Measurements from ENCODE around the gene UBTF.

Gene UBTF

GRCh38 chr17:44190481-44190880 is 29.0 kb downstream of the UBTF start:
- no peak for DNase-seq (ENCODE audit: extremely low read depth, low read depth)
- H3K4me3 ChIP-seq (replicated peaks; ENCODE audit: low read depth, low read length): no peak overlapping the region
- TF ChIP-seq CTCF (IDR thresholded peaks at IDR 0.05; ENCODE audit: low read depth, low read length, missing control alignments): no peak

- H3K4me3 ChIP-seq (replicated peaks; ENCODE audit: low read depth, low read length): no peak overlapping the region
- no peak for TF ChIP-seq CTCF (IDR thresholded peaks at IDR 0.05; ENCODE audit: low read depth, low read length, missing control alignments)
- DNase-seq (ENCODE audit: extremely low read depth, low read depth): no peak
Measured at GRCh38 chr17:44188576-44189403, 30.7 kb downstream of the UBTF start.

- H3K4me3 ChIP-seq (replicated peaks; ENCODE audit: low read depth, low read length): peak overlapping the region; percentile 99
- no peak for DNase-seq (ENCODE audit: extremely low read depth, low read depth)
- TF ChIP-seq CTCF (IDR thresholded peaks at IDR 0.05; ENCODE audit: low read depth, low read length, missing control alignments): no peak
Measured at GRCh38 chr17:44187131-44187899, 32.2 kb downstream of the UBTF start.

- peak within 1 kb of the TSS; percentile 99 for H3K4me3 ChIP-seq (replicated peaks; ENCODE audit: low read depth, low read length)
- peak; percentile 98 for DNase-seq (ENCODE audit: extremely low read depth, low read depth)
- no peak for TF ChIP-seq CTCF (IDR thresholded peaks at IDR 0.05; ENCODE audit: low read depth, low read length, missing control alignments)
Measured at GRCh38 chr17:44186307-44187130, 33.0 kb downstream of the UBTF start, which contains the start of gene TMUB2. Gene TMUB2 (plus strand): TSS chr17:44186972. CDS start chr17:44187709, 737 bp downstream.

- H3K4me3 ChIP-seq (replicated peaks; ENCODE audit: low read depth, low read length): no peak overlapping the region
- DNase-seq (ENCODE audit: extremely low read depth, low read depth): no peak
- no peak for TF ChIP-seq CTCF (IDR thresholded peaks at IDR 0.05; ENCODE audit: low read depth, low read length, missing control alignments)
Measured at GRCh38 chr17:44184212-44184810, 35.2 kb downstream of the UBTF start.

GRCh38 chr17:44183024-44183423 is 36.5 kb downstream of the UBTF start:
- no peak for DNase-seq (ENCODE audit: extremely low read depth, low read depth)
- TF ChIP-seq CTCF (IDR thresholded peaks at IDR 0.05; ENCODE audit: low read depth, low read length, missing control alignments): no peak
- no peak overlapping the region for H3K4me3 ChIP-seq (replicated peaks; ENCODE audit: low read depth, low read length)
